ENCODE measurements around the gene TMPRSS7.

TMPRSS7 gene

DNA sequence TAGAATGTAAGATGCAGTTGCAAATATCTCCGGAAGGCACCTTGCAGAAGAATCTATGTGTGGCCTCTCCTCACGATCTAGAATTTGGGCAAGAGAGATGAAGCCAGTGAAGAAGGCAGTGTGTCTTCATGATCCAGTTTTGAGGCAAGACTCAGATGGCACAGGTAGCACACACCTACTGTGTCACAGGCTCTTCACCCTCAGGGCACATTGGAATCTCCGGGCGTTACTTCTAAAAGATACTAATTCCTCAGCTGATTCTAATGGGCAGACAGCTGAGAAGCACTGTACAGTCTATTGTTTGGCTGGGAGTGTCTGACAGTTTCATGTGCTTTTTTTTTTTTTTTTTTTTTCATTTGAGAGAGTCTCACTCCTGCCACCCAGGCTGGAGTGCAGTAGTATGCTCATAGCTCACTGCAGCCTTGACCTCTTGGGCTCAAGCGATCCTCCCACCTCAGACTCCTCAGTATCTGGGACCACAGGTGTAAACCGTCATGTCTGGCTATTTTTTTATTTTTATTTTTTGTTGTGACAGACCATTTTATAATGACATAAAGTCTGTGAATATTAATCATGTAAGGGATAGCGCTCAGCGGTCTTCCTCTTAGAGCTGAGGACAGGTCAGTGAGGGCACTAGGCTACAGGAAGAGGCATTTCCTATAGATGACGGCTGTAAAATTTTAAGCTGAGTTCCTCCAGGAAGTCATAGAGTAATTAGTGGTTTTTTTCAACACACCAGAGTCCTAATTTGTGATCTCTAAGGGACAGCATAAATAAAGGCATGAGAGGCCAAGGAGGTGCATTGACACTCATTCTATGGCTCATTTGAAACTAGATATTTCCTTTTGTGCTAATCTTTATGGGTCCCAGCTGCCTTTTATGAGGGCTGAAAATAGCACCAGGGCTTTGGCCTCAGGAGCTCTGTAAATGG, 55.7 kb downstream of the TMPRSS7 start:
- no peak overlapping the region for H3K4me3 ChIP-seq
- no peak overlapping the region for H3K27ac ChIP-seq

GRCh38 chr3:112090887-112091586, 56.5 kb downstream of the TMPRSS7 start:
- Histone ChIP-seq H3K27ac (no peak overlapping the region), H3K4me3 (no peak overlapping the region)

GRCh38 chr3:112092496-112093179, 58.1 kb downstream of the TMPRSS7 start:
- H3K27ac ChIP-seq, result peak overlapping the region in 1 of 21 experiments; percentile 0
- no peak overlapping the region for H3K4me3 ChIP-seq

- peak overlapping the region in 1 of 21 experiments; percentile 0 for H3K27ac ChIP-seq
These were observed 58.6 kb downstream of the TMPRSS7 start for GRCh38 chr3:112093180-112093522.

GRCh38 chr3:112095731-112096130, 61.2 kb downstream of the TMPRSS7 start:
- Histone ChIP-seq H3K4me3 (no peak overlapping the region), H3K27ac (no peak overlapping the region)

More at GRCh38 chr3:112093180-112093522, 58.6 kb downstream of the TMPRSS7 start:
- no peak overlapping the region for H3K4me3 ChIP-seq

DNA sequence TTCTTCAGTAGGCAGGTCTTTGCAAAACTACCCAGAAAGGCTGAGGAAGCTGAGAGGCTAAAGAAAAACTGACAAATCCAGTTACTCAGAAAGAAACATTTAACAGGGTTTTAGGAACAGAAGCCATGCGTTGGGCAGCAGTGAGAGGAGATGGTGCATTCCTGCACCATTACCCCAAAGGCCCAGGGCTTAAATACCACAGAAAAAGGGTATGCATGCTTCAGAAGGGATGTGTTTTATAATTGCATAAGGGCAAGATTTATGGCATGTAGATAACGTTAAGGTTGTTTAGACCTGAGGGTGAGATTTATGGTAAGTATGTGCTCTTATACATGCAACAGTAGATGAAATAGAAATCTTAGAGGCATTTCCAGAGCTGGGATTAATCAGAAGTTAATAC, 61.6 kb downstream of the TMPRSS7 start:
- Histone ChIP-seq H3K4me3 (no peak overlapping the region), H3K27ac (no peak overlapping the region)

- Histone ChIP-seq H3K4me3 (no peak overlapping the region), H3K27ac (no peak overlapping the region)
These were observed 62.8 kb downstream of the TMPRSS7 start for GRCh38 chr3:112097378-112097777.

DNA sequence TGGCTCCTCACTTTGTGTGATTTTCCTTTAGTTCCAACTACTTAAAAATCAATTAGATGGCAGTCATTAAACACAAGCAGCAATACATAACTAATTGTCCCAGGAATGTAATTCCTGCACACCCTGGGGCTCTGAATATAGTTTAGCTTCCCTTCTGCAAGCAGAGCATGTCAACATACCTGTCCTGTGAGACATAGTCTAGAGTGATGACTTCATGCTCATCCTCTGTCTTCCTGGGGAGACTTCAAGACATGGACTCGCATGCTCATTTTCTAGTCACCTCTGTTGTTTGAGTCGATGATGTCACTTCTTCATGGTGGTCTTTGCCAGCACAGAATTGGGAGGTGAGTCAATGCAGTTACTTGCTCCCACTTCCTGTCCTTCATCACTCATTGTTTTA, 67.4 kb downstream of the TMPRSS7 start:
- Histone ChIP-seq H3K4me3 (no peak overlapping the region), H3K27ac (no peak overlapping the region)

GRCh38 chr3:112104774-112105173, 70.2 kb downstream of the TMPRSS7 start:
- H3K4me3 ChIP-seq, result no peak overlapping the region
- H3K27ac ChIP-seq, result no peak overlapping the region

- Histone ChIP-seq H3K27ac (no peak overlapping the region), H3K4me3 (no peak overlapping the region)
These were observed 74.8 kb downstream of the TMPRSS7 start for GRCh38 chr3:112109322-112109721.

- Histone ChIP-seq H3K4me3 (no peak overlapping the region), H3K27ac (no peak overlapping the region)
These were observed 77.4 kb downstream of the TMPRSS7 start for GRCh38 chr3:112111785-112112402.

- Histone ChIP-seq H3K4me3 (no peak overlapping the region), H3K27ac (no peak overlapping the region)
These were observed 80.1 kb downstream of the TMPRSS7 start for GRCh38 chr3:112114576-112115160.

- Histone ChIP-seq H3K27ac (no peak overlapping the region), H3K4me3 (no peak overlapping the region)
These were observed 80.7 kb downstream of the TMPRSS7 start for GRCh38 chr3:112115161-112115739.

DNA sequence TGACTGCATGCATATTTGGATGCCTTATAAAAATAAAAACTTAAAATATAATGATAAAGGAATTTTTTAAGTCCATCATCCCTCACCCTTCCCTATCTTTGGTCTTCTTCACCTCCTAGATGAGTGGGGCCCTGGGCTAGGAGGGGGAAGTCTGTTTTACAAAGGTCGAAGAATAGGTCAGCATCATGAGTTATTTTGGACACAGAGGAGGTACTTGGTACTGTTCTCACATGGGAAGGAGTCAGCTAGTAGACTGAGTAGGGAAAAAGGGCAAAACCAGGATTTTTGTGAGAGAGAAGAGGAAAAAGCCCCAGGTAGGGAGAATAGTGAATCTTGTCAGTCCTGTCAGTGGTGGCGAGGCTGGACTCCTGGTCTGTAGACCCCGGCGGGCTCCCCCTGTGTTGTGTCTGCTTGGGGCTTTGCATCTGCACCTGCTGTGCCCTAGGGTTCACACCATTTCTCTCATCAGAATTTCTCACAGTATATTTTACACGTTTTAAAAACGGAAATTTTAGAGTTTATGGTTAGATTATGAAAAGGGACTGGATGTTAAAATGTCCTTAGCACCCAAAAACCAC, 81.4 kb downstream of the TMPRSS7 start:
- H3K4me3 ChIP-seq, result no peak overlapping the region
- H3K27ac ChIP-seq, result no peak overlapping the region

GRCh38 chr3:112116748-112117186, 82.2 kb downstream of the TMPRSS7 start:
- H3K27ac ChIP-seq, result no peak overlapping the region

GRCh38 chr3:112117415-112117814, 82.9 kb downstream of the TMPRSS7 start:
- no peak overlapping the region for H3K4me3 ChIP-seq
- H3K27ac ChIP-seq, result peak overlapping the region in 5 of 21 experiments; percentile 3 to 54 (median 30)

More at GRCh38 chr3:112116748-112117186, 82.2 kb downstream of the TMPRSS7 start:
- H3K4me3 ChIP-seq, result no peak overlapping the region

- no peak overlapping the region for H3K4me3 ChIP-seq
- H3K27ac ChIP-seq, result peak overlapping the region in 5 of 21 experiments; percentile 3 to 54 (median 30)
These were observed 83.5 kb downstream of the TMPRSS7 start for GRCh38 chr3:112117841-112118571.

Measured in skin epidermis (tissue), 12 donors.